GM12892 (cell line): ENCODE data around the gene DGKB.

Experiments used
- POLR2A ChIP-seq: IDR thresholded peaks from 2 replicates; pipeline ENCODE4 v1.6.1; 2011; ENCODE audit warnings: low read depth, low read length, control low read depth
- TAF1 ChIP-seq: IDR thresholded peaks from 2 replicates; pipeline ENCODE4 v1.6.1; 2011; ENCODE audit warnings: low read depth, mild to moderate bottlenecking, control low read depth, low read length, borderline replicate concordance

- TF ChIP-seq TAF1 = no peak
- no peak for TF ChIP-seq POLR2A
These were observed 2.5 kb downstream of the DGKB start for GRCh38 chr7:14900051-14900450.
